Right lobe of liver (tissue), 4 donors: Measurements from ENCODE around the gene GATB.

ENCODE experiments used
- CTCF ChIP-seq, 4 donors: fragments of 200-600 bp in 3 of 4; fragments of 450-650 bp in 1 of 4; IDR thresholded peaks; one replicate each; pipeline versions ENCODE4 v1.5.1 to v1.8.0; 2016 to 2022; ENCODE audit warnings: antibody characterized with exemption in 4 of 4, mild to moderate bottlenecking in 2 of 4
- POLR2A ChIP-seq: fragments of 450-650 bp; IDR thresholded peaks from one replicate; pipeline ENCODE4 v1.6.1; 2017; ENCODE audit warnings: antibody characterized with exemption, mild to moderate bottlenecking
- donor health status: DM: no; HTN: no; CAD: no.
- donor health status: DM: no; HTN: no; CAD: no.
- donor health status: DM: no; HTN: yes; CAD: no.

DNA sequence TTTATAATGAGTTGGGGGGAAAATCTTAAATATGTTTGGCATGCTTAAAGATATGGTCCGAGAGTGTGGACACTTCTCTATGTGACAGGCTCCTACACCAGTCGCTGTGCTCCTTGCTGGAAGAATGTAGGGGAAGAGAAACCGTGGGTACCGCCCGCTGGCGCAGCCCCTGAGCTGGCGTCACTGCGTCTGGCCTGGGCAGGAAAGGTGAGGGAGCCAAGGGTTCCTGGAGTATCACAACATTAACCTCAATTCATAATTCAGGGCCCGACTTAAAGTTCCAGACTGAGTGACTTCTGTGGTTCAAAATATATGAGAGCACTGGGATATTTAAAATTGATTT, 95.1 kb downstream of the GATB start:
- TF ChIP-seq CTCF (IDR thresholded peaks at IDR 0.05) (no peak), POLR2A (no peak)
